ENCODE measurements around the gene SRXN1.
"Not testable (repeated sequence)": the region's sequence is repeated elsewhere in the genome, so short reads cannot be mapped to it uniquely, and the experiment has no call there.

SRXN1 gene

DNA sequence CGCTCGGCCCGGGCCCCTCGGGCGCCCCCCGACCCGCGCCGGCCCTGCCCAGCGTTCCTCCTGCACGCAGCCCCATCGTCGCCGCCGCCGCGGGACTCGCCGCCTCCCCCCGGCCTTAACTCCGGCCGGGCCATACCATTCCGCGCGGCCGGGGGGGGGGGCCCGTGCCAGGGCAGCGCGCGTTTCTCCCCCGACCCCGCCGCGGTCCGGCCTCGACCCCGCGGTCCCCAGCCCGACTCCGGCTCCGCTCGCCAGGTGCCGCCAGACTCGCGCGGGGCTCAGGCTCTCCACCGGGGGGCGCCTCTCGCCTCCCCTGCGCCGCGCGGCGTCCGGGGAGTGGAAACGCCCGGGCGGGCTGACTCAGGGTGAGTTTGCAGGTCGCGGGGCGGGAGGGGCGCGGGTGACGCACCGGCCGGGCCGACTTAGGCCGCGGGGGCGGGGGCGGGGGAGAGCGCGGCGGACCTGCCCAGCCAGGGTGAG, at the start of gene SRXN1:
Gene SRXN1 (minus strand): TSS at position 91 of the 480 bp plus-strand sequence. CDS start 15 bp downstream, at position 76.
- peak; percentile 75 to 79 for DNase-seq (ENCODE audit: low read depth in 2 of 2)

DNA sequence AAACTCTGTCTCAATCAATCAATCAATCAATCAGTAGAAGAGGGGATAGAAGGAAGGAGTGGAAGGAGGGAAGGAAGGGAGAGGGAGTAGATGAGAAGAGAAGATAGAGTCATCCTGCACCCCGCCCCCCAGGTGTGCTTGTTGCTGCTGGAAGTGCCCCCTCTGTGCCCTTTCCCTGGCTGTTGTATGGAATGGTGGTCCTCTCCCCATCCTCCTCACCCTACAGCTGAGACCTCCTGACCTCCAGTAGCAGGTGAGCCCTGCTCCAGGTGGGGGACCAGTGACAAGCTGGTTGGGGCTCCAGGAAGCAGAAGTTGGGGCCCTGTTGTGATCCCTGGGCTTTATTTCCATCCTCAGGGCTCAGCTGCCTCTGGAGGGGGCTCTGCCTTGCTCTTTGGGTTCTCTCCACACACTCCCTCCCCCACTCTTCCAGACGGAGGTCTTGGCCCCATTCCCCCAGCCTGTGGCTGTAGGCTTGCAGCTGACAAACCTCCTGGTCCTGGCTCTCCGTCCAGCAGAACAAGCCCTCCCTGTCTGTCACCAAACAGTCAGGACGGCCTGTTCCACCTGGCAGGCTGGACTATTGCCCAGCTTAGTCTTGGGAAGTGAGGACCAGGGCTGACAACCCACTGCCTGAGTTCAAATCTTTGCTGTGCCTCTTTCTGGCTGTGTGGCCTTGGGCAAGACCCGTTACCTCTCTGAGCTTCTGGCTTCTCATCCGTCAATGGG, 48.6 kb upstream of the SRXN1 start:
- no peak for DNase-seq (ENCODE audit: low read depth in 2 of 2)

DNA sequence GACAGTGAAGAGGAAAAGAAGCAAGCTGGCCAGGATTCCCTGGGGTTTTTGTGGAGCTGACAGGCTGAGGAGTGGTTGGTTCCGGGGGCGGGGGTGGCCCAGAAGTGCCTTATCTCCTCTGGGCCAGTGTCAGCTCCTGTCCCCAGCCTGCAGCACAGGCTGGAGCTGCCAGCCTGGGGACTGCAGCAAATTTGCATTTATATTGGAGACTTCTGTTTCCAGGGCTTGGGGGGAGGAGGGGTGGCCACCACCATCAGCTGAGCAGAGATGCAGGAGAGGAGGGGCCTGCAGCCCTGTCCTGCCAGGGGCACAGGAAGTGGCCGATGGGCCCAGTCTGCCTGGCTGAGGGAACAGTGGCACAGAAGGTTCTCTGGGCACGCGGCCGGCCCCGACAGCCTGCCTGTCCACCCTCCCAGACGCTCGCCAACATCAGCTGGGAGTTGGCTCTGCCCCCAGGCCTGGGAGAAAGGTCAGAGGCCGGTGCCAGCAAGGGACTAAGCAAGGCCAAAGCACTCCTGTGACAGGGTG, 46.9 kb upstream of the SRXN1 start:
- no peak for DNase-seq (ENCODE audit: low read depth in 2 of 2)

DNA sequence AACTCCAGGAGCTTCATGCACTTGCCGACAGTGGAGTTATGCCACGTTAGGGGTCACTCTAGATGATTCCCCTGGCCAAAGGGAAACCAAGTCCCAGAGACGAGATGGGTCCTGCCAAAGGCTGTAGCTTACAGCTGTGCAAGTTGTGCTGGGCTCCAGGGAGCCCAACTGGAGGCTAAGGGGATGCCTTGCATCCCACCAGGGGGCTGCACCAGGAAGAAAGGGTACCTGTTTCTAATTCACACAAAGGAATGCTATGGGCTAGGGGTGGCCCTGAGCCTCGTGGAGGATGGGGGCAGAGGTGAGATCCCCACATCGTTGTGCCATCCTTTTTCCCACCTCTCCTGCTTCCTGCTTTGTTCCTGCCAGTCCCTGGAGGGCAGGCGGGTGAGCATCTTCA, 46.3 kb upstream of the SRXN1 start:
- DNase-seq (ENCODE audit: low read depth in 2 of 2), result no peak

DNA sequence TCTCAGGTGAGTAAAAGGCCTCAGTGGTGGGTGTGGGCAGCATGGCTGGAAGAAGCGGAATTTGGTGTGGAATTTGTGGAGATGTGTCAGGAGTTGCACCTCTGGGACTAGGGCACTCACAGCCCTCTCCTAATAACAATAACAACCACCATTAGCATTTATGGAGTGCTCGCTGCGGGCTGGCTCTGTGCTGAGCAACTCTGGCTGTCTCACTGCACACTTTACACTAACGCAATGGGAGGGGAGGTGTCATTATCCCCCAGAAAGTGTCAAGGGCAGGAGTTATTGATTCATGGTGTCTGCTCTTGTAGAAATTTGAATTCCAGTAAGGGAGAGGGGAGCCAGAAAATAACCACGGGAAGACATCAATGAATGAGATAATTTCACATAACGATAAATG, 45.3 kb upstream of the SRXN1 start:
- DNase-seq (ENCODE audit: low read depth in 2 of 2), result no peak

DNA sequence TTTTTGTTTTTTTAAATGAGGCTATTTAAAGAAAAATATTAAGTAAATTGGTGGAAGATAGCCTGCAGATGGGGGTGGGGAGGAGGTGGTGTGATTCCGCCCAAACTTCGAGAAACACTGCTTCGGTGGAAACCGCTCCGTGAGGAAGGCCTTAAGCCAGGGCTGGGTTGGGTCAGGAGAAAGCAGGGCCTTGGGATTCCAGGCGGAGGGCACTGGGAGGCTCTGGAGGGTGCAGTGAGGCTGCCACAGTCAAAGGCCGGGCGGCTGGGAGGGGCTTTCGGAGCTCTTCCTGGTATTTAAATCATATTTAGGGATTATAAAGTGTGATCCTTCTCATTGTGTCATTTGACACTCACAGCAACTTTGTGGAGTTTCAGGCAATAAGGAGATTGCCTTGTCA, 44.8 kb upstream of the SRXN1 start:
- DNase-seq (ENCODE audit: low read depth in 2 of 2), result no peak

DNA sequence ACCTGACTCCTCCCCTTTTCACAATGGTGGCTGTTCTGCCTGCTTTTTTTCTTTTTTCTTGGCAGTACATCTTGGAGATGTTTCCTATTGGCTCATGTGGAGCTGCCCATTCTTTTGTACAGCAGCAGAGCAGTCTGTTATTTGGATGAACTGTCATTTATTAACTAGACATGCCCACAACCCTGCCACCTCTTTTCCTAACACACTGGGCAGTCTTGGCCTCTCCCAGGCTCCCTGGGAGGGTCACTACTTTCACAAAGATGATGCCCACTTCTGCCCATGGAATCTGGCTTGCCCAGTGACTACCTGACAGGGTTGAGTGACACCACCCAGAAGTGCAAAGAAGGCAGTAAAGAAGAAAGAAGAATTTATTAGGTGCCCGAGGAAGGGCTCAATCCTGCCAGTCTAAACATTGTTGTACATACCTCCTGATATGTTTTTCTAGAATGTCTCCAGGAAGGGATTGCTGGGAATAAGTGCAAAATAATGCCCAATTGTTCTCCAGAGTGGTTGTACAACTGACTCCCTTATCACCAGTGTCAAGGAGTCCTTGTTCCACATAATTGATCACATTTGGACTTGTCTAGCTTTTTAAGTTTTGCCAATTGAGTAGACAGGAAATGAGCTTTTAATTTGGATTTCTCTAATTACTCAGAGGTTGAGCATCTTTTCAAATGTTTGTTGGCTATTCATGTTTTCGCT, 42.3 kb upstream of the SRXN1 start:
- no peak for DNase-seq (ENCODE audit: low read depth in 2 of 2)

DNA sequence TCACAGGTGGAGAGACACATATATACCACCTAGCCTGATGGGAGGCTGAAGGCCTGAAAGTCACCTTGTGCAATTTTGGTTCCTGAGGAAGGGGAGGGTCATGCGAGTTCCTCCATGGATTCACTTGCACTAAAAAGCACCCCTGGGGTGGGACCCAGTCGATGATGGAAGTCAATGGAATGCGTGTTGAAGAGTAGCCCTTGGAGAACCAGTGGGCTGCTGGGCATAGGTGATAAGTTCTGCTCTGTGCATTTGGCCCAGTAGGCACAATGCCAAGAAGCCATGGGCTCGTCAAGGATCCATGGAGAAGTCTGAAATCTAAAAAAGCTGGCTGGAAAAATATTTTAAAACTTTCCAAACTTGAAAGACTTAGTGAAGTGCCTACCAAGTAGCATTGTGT, 41.5 kb upstream of the SRXN1 start:
- DNase-seq (ENCODE audit: low read depth in 2 of 2), result no peak

DNA sequence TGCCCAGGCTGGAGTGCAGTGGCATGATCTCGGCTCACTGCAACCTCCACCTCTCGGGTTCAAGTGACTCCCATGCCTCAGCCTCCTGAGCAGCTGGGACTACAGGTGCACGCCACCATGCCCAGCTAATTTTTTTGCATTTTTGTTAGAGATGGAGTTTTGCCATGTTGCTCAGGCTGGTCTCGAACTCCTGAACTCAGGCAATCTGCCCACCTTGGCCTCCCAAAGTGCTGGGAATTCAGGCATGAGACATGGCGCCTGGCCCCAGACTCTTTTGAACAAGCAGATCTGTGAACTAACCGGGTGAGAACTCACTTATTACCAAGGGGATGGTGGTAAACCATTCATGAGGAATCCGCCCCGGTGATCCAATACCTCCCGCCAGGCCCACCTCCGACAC, 40.8 kb upstream of the SRXN1 start:
- DNase-seq (ENCODE audit: low read depth in 2 of 2), result not testable (repeated sequence)

DNA sequence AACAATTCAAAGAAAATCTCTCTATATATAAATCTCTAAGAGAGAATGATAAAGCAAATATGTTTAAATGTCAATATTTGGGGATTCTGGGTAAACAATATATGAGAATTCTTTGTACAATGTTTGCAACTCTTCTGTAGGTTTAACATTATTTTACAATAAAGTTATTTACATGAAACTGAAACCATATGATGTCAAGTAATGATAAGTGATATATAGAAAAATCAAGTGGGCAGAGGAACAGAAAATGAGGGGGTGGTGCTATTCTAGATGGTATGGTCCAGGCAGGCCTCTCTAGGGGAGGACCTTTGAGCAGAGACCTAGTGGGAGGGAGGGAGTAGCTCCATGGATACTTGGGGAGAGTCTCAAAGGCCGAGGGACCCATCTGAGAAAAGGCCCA, 39.0 kb upstream of the SRXN1 start:
- DNase-seq (ENCODE audit: low read depth in 2 of 2), result no peak

DNA sequence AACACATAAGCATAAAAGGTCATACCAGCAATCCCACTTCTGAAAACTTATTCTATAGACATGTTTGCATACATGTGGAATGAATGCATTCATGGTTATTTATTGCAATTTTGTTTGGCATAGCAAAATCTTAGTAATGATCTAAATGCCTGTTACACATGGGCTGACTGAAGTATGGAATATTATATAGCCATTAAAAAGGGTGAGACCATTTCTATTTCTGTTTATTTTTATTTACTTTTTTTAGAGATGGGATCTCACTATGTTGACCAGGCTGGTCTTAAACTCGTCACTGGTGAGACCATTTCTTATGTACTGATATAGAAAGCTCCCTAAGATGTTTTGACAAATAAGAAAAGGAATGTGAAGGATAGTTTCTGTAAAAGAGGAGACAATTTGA, 36.9 kb upstream of the SRXN1 start:
- no peak for DNase-seq (ENCODE audit: low read depth in 2 of 2)

DNA sequence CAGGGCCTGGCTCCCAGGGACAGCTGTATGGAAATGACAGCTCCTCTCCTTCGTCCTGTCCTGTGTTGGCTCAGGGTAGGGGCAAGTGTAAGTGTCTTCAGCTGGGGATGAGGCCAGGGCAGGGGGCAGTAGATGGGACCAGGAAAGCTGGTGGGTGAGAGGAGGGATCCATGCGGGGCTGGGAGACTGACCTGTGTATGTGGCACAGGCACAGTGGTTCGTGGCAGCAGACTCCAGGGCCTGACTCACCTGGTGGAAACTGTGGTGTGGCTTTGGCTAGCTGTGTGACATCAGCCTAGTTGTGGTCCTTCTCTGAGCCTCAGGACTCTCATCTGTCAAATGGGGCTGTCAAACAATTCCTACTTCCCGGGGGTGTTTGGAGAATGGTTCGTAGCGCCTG, 36.3 kb upstream of the SRXN1 start:
- no peak for DNase-seq (ENCODE audit: low read depth in 2 of 2)

DNA sequence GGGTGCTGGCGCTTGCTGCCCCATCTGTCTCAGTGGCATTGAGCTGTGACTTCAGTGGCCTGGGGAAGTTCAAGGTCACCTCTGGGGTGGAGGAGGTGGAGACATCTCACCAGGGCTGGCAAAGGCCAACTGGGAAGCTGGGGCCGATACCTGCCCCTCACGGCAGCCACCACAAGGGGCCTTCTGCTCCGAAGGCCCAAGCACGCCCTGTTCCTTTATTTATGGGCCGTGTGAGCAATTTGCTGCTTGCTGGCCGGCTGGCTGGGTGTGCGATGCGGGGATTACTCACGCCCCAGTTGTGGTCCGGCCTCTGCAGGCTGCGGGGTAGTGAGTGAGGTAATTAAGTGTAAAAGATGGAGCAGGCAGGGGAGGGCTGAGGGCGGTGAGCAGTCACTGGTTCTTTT, 35.8 kb upstream of the SRXN1 start:
- DNase-seq (ENCODE audit: low read depth in 2 of 2), result no peak

DNA sequence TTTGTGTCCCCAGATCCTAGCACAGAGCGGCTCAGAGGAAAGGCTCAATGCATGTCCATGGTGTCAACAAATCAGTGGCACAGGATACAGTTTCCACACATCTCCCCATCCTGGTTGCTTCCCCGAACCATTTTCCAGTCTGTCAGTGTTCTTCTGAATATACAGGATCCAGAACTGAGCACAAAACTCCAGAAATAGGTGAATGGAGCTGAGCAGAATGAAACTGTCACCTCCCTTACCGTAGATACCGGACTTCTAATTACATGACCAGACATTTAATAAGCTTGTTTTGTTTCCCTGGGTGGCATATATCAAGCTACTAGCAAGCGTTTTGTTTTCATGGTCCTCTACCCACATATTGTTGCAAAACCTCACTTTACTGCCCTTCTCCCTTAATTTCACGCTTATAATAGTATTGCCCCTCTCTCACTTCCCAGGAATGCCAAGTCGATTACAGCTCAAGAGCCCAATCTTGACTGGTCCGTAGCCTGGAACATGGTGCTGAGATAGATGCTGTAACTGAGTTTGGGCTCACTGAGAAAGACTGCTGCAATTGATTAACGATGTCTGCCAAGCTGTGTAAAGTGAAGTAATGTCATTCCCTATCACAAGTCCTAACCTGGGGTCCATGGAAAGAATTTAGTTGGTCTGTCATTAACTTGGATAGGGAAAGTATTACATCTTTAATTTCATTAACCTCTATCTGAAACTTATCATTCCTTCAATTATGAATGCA, 34.6 kb upstream of the SRXN1 start:
- no peak for DNase-seq (ENCODE audit: low read depth in 2 of 2)

DNA sequence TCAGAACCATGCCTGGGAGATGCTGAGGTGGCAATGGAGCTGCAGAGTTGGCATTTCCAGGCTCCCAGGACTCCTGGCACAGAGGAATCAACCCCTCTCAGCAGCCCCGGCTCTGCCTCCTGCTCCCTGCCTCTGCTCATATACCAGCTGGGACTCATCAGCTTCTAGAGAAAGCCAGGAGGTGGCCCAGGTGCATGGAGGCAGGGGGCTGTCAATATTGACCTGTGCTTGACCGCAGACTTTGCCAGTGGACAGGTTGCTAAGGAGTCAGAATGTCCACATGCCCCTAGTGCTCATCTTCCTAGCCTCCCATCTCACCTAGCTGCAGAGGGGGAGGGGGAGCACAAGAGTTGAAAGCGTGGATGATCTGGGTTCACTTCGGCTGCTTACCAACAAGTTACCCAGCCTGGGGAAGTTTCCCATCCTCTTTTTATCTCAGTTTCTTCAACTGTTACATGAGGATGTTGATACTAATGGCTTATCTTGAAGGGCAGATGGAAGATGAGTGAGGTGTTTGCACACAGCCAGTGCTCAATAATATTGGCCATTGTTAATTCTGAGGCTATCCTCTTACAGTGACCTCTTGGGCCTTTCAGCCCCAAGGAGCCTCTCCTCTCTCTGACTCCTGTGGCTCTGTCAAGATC, 31.8 kb upstream of the SRXN1 start:
- DNase-seq (ENCODE audit: low read depth in 2 of 2), result no peak

DNA sequence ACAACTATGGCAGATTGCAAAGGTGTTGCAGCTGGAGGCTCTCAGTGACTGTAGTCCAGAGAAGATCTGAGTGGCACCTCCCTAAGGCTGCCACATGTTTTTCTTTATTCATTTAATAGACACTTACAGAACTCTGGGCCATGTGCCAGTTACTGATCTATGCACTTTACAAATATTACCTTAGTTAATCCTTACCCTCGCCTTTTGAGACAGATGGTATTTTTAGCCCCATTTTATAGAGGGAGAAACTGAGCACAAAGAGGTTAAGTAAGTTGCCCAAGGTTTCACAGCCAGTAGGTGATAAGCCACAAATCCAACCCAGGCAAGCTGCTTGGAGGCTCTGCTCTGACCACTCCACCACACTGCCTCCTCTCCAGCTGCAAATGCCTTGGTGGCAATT, 29.1 kb upstream of the SRXN1 start:
- DNase-seq (ENCODE audit: low read depth in 2 of 2), result no peak

DNA sequence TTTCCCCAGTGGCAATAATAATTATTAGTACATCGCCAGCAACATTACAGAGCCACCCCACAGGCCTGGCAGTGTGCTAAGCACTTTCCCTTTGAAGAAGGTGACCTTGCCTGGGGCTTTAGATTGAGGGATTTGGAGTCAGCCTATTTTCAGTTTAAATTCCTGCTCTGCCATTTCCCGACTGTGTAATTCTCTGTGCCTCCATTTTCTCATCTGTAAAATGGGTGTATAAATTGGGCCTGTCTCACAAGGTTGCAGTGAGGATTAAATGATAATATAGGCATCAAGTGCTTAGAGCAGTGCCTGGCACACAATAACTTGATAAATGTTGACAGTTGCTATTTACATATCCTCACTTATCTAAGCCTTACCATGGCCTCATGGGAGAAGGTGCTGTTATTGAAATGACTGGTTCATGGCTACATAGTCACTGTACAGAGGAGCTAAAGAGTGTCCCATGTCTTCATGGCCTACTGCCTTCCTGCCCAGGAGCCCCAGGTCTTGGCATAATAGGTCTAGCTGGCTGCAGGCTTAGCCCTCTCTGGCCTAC, 27.7 kb upstream of the SRXN1 start:
- DNase-seq (ENCODE audit: low read depth in 2 of 2), result no peak

DNA sequence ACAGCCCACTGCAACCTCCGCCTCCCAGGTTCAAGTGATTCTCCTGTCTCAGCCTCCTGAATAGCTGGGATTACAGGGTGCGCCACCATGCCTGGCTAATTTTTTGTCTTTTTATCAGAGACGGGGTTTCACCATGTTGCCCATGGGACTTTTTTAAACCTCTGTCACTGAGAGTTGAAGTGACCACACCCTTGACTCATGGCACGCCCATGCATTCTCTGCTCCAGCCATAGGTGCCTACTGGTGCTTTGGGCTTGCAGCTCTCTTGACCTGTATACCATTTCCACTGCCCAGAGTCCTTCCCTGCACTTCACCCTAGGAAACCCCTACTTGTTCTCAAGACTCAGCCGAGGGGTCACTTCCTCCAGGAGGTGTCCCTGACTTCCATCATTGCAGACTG, 25.0 kb upstream of the SRXN1 start:
- no peak for DNase-seq (ENCODE audit: low read depth in 2 of 2)

DNA sequence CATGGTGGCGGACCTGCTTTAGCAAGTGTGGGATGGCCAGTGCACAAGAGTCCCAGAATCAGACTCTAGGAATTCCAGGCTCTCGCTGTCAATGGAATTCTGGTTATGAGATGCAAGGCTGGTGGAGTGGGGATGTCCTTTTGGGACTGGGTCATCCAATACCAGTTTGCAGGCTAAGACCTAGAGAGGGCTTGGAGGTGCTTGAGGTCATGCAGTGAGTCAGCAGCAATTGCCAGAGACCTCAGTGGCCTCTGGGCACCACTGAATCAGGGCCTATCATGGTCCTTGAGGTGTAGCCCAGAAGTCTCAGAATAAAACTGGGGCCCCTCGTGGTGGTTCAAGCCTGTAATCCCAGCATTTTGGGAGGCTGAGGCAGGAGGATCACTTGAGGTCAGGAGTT, 24.0 kb upstream of the SRXN1 start:
- no peak for DNase-seq (ENCODE audit: low read depth in 2 of 2)

DNA sequence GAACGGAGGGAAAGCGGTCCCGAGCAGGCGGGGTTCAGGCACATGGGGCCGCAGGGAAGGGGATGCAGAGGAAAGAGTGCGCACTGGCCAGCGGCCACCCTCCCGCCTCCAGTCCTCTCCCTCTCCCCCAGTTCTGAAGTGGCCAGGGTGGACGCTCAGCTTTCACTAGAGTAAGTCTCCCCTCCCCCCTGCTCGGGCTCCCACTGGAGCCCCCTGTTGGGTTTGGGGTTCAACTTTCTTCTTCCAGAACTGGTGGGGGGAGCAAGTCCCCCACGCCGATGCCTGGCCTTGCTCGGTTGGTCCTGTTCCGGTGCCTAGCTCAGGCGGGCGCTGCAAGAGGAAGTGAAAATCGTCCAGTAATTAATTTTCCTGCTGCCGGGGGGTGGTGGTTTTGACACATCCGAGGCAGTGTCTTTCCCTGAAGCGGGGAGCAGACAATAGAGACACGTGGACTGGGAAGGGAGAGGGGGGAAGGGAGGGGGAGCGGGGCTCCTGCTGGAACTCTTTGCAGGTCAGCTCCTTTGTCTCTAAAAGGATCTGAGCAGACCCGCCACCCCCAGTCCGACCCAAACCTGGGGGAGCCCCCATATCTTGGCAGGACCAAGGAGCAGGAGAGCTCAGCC, 23.4 kb upstream of the SRXN1 start:
- DNase-seq (ENCODE audit: low read depth in 2 of 2), result no peak
